Fibroblast of villous mesenchyme (primary cell): ENCODE results near the gene ZNF69. TPM values are rescaled to one million over a fixed set of nuclear protein-coding genes. Genes with fewer than 3 reads are reported as not detected.
"Not testable (repeated sequence)": the region's sequence is repeated elsewhere in the genome, so short reads cannot be mapped to it uniquely, and the experiment has no call there.

Experiments
- DNase-seq: peaks from one replicate; pipeline ENCODE4 v3.0.0-alpha.2; 2010; ENCODE audit warnings: low read depth
- H3K4me3 ChIP-seq: 2 replicates; pipeline ENCODE4 v1.5.1; 2011; ENCODE audit warnings: low read depth, mild to moderate bottlenecking, low read length
- total RNA-seq: library from RNA; depleted of rRNA; stranded (reverse); fragments of >200 nt; gene quantifications from 2 replicates; pipeline ENCODE4 v1.2.3, GENCODE V29; 2012
- TF ChIP-seq, protein P1 (sequence below): IDR thresholded peaks from 2 replicates; pipeline ENCODE4 v1.5.1; 2012; ENCODE audit warnings: low read depth, mild to moderate bottlenecking, low read length; ENCODE audit not compliant: insufficient read depth

ZNF69 gene
- total RNA-seq, 1 donor: 12.1 TPM

DNA sequence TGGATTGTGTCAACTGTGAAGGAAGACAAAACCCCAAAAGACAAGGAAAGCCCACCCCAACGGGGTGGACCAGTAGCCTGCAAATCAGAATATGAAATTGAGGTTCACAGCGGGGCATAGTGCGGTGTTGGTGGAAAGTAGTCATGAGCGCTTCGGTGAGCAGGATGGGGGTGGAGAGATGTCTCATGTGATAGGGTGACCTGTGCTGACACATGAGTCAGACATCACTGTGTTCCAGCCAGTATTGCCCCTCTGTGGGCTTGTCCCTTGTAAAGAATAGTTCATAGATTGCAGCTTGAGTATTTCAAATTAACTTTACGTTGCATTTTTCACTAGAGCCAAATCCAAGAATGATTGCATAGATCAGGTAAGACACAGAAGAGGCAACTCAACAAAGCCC is 7.3 kb downstream of the ZNF69 start:
- no peak overlapping the region for H3K4me3 ChIP-seq
- DNase-seq: no peak
- TF ChIP-seq, protein P1, sequence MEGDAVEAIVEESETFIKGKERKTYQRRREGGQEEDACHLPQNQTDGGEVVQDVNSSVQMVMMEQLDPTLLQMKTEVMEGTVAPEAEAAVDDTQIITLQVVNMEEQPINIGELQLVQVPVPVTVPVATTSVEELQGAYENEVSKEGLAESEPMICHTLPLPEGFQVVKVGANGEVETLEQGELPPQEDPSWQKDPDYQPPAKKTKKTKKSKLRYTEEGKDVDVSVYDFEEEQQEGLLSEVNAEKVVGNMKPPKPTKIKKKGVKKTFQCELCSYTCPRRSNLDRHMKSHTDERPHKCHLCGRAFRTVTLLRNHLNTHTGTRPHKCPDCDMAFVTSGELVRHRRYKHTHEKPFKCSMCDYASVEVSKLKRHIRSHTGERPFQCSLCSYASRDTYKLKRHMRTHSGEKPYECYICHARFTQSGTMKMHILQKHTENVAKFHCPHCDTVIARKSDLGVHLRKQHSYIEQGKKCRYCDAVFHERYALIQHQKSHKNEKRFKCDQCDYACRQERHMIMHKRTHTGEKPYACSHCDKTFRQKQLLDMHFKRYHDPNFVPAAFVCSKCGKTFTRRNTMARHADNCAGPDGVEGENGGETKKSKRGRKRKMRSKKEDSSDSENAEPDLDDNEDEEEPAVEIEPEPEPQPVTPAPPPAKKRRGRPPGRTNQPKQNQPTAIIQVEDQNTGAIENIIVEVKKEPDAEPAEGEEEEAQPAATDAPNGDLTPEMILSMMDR: no peak

DNA sequence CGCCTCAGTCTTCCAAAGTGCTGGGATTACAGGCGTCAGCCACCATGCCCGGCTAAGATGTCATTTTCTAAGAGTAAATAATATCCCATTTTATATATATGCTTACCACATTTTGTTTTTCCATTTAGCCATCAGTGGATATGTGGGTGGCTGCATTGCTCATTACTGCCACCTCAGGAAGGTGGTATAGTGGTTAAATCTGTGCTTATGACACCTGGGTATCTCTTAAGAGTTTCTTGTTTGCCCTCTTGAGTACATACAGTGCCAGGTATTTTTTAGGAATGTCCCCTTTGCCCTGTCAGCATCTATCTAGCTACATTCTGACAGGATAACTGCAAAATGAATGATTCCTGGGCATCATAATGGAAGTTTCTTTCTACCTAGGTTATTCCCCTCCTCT is 14.6 kb downstream of the ZNF69 start:
- TF ChIP-seq, protein P1: no peak
- H3K4me3 ChIP-seq: no peak overlapping the region
- DNase-seq: no peak

DNA sequence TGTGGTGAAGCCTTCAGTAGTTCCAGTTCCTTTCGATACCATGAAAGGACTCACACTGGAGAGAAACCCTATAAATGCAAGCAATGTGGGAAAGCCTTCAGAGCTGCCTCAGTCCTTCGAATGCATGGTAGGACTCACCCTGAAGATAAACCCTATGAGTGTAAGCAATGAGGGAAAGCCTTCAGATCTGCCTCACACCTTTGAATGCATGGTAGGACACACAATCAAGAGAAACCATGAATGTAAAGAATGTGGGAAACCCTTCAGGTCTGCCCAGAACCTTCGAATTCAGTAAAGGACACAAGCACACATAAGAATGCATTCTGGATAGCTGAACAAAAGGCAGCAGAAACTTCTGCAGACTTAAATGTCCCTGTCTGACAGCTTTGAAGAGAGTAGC is 18.3 kb downstream of the ZNF69 start:
- H3K4me3 ChIP-seq: no peak overlapping the region
- TF ChIP-seq, protein P1: no peak
- no peak for DNase-seq

DNA sequence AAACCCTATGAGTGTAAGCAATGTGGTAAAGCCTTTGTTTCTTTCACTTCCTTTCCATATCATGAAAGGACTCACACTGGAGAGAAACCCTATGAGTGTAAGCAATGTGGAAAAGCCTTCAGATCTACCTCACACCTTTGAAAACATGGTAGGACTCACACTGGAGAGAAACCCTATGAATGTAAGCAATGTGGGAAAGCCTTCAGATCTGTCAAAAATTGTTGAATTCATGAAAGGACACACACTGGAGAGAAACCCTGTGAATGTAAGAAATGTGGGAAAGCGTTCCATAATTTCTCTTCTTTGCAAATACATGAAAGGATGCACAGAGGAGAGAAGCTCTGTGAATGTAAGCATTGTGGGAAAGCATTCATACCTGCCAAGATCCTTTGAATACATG is 24.4 kb downstream of the ZNF69 start:
- not testable (repeated sequence) for H3K4me3 ChIP-seq, DNase-seq

DNA sequence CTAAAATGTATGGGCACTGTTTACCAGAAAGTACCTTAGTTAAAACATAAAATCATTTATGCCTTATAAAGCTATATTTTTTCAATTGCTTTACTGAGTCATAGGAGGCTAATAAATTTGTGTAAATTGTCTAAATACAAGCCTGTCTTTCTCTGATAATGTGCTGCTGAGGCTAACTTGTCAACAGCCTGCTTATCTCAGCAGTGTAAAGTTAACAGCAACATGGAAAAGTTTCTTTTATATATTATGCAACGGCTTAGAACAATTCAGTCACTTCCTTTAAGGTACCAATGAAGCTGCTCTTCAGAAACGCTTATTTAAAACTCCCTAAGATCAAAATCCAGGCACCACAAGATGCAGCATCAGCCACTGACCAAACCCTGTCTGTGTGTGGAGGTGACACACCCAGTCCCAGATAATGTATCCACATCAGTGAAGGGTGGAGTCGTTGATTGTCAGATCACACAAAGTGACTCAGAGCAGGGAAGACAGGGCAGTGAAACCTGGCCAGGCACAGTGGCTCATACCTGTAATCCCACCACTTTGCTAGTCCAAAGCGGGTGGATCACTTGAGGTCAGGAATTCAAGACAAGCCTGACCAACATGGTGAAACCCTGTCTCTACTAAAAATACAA is 27.0 kb downstream of the ZNF69 start:
- DNase-seq, H3K4me3 ChIP-seq: not testable (repeated sequence)

DNA sequence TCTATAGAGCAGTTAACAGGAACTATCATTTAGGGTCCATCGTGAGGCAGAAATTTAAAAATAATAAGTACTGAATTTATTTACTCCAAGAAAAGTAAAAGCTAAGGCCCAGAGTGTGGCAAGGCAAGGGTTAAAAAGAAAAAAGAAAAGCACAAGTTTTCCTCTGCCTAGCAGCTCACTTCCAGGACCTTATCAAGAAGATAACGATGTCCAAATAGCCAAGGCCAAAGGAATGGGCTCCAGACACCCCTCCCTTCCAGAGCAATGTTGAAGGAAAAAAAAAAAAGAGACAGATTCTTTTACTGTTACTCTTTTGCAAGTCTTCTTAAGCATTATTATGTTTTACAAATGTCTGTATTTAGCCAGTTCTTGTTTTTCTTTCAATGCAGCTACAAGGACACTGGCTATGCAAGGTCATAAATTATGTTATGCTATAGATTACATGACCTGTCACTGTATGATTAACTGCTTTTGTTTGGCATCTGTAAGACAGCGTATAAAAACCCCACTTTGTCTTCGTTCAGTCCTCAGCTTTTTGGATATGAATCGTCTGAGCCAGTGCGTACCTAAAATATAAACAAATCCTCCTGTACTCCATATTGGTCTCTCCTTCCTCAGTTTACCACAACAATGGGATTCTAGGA is 34.4 kb downstream of the ZNF69 start:
- no peak overlapping the region for H3K4me3 ChIP-seq
- DNase-seq: peak; percentile 36
- TF ChIP-seq, protein P1: no peak

DNA sequence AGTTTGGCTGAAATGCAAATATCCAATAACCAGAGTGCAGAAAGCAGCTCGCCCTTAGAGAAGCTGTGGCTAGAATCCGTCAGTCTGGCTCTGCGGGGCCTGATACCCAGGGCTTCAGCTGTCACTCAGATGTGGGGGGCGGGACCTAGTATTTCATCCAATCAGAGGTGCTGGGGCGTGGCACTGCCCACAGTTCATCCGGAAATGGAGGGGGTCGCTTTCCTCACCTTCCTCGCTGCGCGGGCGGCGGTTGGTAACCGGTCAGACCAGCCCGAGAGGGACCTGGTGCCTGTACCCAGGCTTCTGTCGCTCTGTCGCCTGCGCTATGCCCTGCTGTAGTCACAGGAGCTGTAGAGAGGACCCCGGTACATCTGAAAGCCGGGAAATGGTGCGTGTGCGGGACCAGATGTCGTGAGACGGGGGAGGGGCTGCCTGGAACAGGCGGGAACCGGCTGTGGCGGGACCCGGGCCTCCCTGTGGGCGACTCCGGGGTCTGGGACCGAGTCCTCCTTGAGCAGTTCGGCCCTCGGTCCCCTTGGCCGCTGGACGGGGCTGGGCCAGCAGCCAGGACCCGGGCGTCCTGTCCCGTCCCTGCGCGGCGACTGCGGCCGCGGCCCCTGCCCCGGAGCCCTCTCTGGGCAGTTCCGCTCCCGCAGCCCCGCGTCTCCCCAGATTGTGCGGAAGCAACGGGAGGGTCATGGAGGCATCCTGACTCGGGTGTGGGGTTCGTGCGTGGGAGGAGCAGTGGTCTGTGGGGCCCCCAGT is 37.5 kb downstream of the ZNF69 start, which contains the start of gene ZNF700:
ZNF700 (plus strand) TSS at position 222 of the 765 bp plus-strand sequence; CDS start at position 326, 104 bp downstream.
- peak; percentile 90 for DNase-seq
- H3K4me3 ChIP-seq: peak within 1 kb of the TSS; percentile 95
- TF ChIP-seq, protein P1: no peak

DNA sequence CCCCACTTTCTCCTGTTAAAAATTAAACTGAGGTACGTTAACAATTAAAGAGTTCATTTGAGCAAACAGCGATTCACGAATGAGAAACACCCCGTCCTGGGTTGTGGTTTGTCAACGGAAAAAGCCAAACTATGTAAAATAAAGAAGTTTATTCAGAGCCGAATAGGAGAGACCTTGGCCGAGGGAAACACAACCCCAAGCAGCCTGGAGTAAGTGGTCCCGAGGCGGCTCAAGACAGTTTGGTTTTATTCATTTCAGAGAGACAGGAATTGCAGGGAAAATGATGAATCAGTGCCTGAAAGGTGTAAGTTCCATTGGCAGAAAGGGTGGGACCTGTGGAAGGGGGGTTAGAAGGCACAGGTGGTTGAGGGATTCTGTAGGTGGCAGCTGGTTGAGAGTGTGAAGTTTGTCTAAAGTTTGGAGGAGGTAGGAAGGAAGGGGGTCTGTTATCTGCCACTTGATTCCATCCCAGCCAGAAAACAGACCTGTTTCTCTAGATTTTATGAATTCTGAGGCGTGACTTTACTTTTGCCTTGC is 38.1 kb downstream of the ZNF69 start:
- not testable (repeated sequence) for DNase-seq
- peak overlapping the region; percentile 95 for H3K4me3 ChIP-seq
